Sigmoid colon (tissue), 4 donors: ENCODE results near the gene OXT.

Experiments used
- CTCF ChIP-seq, 4 experiments: fragments of 450-650 bp in 3 of 4; fragments of 200-600 bp in 1 of 4; IDR thresholded peaks; one replicate each; pipeline ENCODE4 v1.5.1; 2016 to 2019; ENCODE audit warnings: antibody characterized with exemption in 4 of 4, mild to moderate bottlenecking in 3 of 4, moderate library complexity in 2 of 4
- POLR2A ChIP-seq, 2 donors: fragments of 450-650 bp; IDR thresholded peaks; one replicate each; pipeline ENCODE4 v1.6.1; 2016; ENCODE audit warnings: antibody characterized with exemption in 2 of 2, mild to moderate bottlenecking in 2 of 2, moderate library complexity in 2 of 2
- POLR2AphosphoS5 ChIP-seq, 4 donors: sonication (generic); formaldehyde crosslinking; IDR thresholded peaks; one replicate each; pipeline ENCODE4 v1.6.1; 2017; ENCODE audit warnings: antibody characterized with exemption in 4 of 4

- TF ChIP-seq CTCF (IDR thresholded peaks at IDR 0.05) (no peak), POLR2AphosphoS5 (IDR thresholded peaks at IDR 0.05) (no peak), POLR2A (IDR thresholded peaks at IDR 0.05) (no peak)
Measured at GRCh38 chr20:3101737-3102574, 30.5 kb downstream of the OXT start.
